SW 1271 (cell line): ENCODE data around the gene AKT3.
A peak's percentile ranks its signal among the peaks of the same experiment; 100 is the strongest.
"Not testable (repeated sequence)": the region's sequence is repeated elsewhere in the genome, so short reads cannot be mapped to it uniquely, and the experiment has no call there.

ENCODE experiments used
- DNase-seq, 2 experiments: peaks; one replicate each; lab custom pipeline; 2025; lab: John Stamatoyannopoulos, UW

The AKT3 gene

GRCh38 chr1:243597383-243597782, 252.7 kb downstream of the AKT3 start:
- no peak for DNase-seq

DNA sequence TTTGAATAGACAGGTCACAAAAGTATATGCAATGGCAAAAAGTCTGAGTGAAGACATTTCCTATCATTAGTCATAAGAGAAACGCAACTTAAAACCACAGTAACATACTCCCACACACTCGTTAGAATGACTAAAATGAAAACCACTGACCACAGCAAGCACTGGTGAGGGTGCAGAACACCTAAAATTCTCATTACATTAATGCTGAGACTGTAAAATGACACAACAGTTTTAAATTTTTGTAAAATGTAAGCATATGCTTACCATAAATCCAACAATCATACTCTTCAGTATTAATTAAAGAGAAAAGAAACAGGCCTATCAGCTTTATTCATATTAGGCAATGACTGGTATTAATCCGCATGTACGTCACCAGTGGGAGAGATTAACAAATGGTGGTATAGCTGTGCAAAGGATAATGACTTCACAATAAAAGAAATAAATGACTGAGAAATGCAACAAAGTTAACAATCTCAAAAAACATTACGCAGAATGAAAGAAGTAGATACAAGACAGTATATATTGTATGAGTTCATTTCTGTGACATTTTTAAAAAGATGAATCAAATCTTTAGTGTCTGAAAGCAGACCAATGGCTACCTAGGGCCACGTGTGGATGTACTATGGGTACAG, 253.5 kb downstream of the AKT3 start:
- DNase-seq, result peak in 1 of 2 experiments; percentile 27

- no peak for DNase-seq
Observed at GRCh38 chr1:243595527-243596210, 254.4 kb downstream of the AKT3 start.

DNA sequence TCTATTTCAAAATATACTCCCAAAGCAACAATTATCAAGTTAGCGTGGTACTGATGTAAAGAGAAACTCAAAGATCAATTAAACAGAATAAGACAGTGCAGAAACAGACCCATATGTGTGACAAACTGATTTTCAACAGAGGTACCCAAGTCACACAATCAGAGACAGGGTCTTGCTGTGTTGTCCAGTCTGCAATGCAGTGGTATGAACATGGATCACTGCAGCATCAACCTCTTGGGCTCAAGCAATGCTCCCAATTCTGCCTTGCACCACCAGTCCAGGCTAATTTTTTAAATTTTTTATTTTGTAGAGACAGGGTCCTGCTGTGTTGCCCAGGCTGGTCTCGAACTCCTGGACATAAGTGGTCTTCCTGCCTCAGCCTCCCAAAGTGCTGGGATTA, 255.6 kb downstream of the AKT3 start:
- DNase-seq, result no peak

DNA sequence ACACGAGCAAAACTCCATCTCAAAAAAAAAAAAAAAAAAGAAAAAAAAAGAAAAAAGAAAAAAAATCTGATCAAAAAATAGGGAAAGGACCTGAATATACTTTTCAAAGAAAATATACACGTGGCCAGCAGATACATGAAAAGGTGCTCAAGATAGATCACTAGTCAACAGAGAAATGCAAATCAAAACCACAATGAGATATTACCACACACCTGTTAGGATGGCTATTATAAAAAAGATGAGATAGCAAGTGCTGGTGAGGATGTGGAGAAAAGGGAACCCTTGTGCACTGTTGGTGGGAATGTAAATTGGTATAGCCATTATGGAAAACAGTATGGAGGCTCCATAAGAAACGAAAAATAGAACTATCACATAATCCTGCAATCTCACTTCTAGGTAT, 260.8 kb downstream of the AKT3 start:
- not testable (repeated sequence) for DNase-seq

DNA sequence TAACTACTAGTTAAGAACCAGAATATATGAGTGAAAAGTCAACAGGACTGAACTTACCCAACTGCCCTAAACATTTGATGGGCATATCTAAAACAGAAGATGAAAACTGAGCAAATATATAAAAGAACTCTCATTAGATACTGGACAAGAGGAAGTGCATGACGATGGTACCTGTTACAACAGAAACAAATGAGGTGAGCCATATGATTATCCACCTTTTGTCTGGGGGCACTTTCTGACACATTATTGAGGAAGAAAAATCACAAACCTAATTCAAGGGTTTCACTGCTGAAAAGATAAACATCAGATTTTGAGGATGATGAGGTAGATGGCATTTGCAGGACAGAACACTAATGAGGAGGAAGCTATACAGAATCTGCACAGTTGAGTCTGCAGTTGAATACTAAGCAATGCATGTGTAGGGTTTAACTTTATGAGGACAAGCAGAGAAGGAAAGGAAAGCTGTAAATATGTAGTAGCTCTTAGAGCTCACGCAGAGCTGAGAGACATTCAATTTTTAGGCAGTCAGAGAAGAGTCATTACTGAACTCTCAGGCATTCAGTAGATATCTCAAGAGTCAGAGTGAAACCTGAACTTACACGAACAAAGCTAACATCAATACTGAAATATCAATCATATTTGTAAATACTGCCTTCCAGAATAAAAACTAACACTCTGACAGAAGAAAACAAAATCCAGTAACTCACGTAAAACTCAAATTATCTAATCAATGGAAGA, 262.1 kb downstream of the AKT3 start:
- no peak for DNase-seq

GRCh38 chr1:243587285-243587684, 262.8 kb downstream of the AKT3 start:
- DNase-seq, result no peak

DNA sequence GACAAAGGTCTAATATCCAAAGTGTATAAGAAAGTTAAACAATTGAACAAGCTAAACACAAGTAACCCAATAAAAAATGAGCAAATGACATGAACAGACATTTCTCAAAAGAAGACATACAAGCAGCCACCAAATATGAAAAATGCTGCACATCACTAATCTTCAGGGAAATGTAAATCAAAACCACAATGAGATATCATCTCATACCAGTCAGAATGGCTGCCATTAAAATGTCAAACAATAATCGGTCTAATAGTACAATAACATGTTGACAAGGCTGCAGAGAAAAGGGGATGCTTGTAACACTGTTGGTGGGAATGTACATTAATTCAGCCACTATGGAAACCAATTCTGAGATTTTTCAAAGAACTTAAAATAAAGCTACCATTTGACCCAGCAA, 264.1 kb downstream of the AKT3 start:
- no peak for DNase-seq

GRCh38 chr1:243582326-243582725, 267.7 kb downstream of the AKT3 start:
- DNase-seq, result no peak

DNA sequence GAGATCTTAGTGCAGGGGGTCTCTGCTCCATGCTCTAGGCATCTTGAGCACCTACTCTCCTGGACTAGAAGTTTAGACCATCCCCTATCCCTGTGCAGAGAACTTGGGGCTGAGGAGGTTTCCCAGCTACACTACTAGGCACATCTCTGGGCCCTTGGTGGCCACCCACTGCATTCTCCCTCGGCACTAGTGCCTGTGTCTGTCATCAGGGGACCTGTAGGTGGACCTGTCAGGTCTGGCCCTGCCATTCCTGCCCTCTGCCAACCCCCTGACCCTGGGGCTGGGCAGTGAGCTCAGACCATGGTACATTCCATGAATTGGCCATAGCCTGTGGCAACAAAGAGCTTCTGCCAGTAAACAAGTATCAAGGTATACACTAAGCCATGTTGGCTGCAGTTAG, 269.1 kb downstream of the AKT3 start:
- DNase-seq, result no peak

GRCh38 chr1:243580072-243580471, 270.0 kb downstream of the AKT3 start:
- DNase-seq, result no peak

DNA sequence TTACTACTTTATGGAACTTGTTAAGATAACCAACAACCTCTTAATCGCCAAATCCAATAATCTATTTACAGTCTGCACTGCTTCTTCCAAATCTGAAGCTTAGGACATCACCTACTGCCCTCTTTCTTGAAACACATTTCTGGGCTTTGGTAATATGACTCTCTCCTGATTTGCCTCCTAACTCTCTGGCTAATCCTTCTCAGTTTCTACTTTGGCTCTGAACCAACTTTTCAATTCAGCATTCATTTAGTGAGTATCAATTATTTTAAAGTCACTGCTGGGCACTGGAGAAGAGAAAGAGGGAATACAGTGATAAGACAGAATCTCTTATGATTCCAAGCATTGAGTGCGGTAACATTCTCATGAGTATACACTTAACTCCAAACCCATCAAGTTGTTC, 275.0 kb downstream of the AKT3 start:
- DNase-seq, result no peak

DNA sequence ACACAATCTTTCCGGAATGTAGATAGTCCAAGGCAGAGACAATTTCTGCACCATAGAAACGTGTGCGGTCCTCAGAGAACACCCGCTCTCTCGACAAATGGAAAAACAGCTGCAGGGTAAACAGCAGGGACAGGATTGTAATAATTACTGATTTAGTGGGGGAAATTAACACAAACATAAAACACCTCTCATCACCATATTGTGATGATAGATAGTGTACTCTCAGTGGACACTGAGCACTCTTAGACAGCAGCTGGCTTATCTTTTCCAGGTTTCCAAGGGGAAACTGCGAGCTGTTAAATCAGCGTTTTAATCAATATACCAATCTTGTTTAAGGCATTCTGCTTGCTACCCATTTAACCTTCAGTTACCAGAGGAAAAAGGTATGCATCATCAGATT, 277.1 kb downstream of the AKT3 start:
- no peak for DNase-seq

- no peak for DNase-seq
Observed at GRCh38 chr1:243568793-243569192, 281.2 kb downstream of the AKT3 start.

GRCh38 chr1:243564814-243565213, 285.2 kb downstream of the AKT3 start:
- no peak for DNase-seq

- DNase-seq, result no peak
Observed at GRCh38 chr1:243563732-243564131, 286.3 kb downstream of the AKT3 start.

- DNase-seq, result no peak
Observed at GRCh38 chr1:243562473-243562872, 287.6 kb downstream of the AKT3 start.

DNA sequence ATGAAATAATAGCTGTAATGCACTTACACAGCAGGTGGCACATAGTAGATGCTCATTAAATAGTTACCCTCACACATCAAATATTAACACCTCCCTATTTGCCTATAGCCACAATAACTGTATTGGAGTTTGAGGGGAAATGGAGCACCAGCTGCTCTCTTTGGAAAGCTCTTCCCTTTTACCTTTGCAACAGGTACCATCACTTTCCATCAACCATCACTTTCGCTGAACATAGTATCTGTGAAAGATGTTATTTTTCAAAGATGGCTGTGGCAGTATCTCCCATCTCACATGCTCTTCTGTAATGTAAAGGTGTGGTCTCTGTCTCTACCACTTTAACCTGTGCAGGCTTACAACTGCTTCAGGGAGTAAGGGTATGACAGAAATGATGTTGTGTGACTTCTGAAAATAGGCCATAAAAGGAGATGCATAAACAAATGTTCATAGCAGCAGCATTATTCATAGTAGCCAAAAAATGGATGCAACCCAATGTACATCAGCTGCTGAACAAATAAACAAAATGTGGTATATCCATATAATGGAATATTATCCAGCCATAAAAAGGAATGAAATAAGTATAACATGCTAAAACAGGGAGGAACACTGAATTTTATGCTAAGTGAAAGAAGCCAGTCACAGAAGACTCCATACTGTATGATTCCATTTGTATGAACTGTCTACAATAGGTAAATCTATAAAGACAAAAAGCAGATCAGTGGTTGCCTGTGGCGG, 288.3 kb downstream of the AKT3 start:
- no peak for DNase-seq

- no peak for DNase-seq
Observed at GRCh38 chr1:243559575-243560162, 290.4 kb downstream of the AKT3 start.

DNA sequence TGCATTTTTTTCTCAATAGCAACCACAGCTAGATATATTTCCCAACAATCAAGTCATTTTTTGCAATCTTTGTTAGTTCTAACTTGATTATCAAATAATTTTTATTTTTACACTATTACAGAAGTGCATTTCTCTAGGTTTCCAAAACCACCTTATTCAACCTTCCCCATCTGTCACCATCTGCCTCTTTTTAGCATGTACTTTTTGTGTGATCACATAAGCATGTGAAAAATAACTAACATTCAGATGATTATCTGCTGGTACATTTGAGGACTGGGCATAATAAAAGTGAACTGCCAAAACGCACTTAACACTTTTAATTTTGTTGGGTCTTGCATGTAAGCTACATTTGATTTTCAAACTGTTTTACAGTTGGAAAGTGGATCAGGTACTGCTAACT, 291.5 kb downstream of the AKT3 start:
- DNase-seq, result no peak

- DNase-seq, result no peak
Observed at GRCh38 chr1:243557866-243558265, 292.2 kb downstream of the AKT3 start.

DNA sequence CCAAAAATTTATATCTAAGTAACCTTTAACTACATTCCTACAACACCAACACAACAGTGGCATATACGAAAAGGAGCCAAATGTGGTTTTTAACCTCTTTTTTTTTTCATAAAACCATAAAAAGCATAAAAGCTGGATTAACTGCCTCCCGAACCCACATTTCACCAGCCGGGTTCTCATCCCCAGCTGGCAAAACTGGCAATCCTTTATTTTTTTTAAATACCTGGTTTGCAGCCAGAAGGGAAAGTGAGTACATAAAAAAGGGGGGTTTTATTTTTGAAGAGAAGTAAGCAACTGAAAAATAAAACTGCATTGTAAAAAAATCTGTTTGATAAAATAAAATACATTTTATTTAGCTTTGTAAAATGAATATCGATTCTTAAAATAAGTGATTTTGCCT, 295.4 kb downstream of the AKT3 start:
- DNase-seq, result no peak
